ENCODE measurements around the gene AGBL3.
"Not testable (repeated sequence)": the region's sequence is repeated elsewhere in the genome, so short reads cannot be mapped to it uniquely, and the experiment has no call there.

AGBL3 gene

GRCh38 chr7:135076882-135077281 lies 90.6 kb downstream of the AGBL3 start:
- no peak for DNase-seq (ENCODE audit: low read depth)

GRCh38 chr7:135077642-135078041 lies 91.3 kb downstream of the AGBL3 start:
- DNase-seq (ENCODE audit: low read depth), result no peak

GRCh38 chr7:135078051-135078450 lies 91.7 kb downstream of the AGBL3 start:
- no peak for DNase-seq (ENCODE audit: low read depth)

- DNase-seq (ENCODE audit: low read depth), result no peak
These were observed 92.8 kb downstream of the AGBL3 start for GRCh38 chr7:135079068-135079467.

DNA sequence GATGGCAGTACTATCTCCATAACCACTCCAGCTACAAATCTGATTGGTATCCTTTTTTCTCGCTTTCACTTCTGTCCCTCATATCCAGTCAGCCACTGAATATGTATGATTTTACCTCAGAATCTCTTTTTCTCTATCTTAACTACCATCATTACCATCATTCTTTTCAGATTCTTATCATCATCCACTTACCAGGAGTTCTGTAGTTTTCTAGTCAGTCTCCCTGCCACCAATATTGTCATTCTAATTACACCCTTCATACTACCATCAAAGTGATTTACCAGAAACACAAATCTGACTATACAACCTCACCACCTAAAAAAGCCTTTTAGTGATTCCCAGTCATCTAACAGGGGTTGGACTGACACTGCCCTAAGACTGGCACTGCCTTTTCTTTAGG lies 96.7 kb downstream of the AGBL3 start:
- DNase-seq (ENCODE audit: low read depth), result no peak

DNA sequence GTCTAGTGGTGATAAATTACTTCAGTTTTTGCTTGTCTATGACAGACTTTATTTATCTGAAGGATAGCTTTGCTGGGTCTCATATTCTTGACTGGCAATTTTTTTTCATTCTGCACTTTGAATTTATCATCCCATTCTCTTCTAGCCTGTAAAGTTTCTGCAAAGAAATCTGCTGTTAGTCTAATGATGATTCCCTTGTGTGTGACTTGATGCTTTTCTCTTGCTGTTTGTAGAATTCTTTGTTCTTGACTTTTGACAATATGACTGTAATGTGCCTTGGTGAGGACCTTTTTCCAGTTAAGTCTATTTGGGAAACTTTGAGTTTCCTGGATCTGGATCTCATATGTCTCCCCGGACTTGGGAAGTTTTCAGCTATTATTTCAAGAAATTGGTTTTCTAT lies 102.3 kb downstream of the AGBL3 start:
- no peak for DNase-seq (ENCODE audit: low read depth)

DNA sequence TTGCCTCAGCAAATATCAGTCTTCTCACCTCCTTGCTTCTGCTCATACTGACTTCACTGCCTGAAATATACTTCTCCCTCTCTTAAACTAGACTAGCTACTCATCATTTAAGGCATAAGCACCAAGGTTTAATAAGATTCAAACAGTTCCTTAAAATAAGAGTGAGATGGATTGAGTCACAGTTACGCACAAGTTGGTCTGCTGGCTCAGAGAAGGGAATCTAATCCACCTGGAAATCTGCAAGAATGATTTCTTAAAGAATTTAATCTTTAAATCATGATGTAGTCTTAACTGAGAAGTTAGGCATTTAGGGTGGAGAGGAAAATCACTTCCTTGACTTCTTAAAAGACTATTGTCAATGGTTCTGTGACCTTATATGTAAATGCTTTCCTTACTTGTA lies 105.4 kb downstream of the AGBL3 start:
- DNase-seq (ENCODE audit: low read depth), result no peak

DNA sequence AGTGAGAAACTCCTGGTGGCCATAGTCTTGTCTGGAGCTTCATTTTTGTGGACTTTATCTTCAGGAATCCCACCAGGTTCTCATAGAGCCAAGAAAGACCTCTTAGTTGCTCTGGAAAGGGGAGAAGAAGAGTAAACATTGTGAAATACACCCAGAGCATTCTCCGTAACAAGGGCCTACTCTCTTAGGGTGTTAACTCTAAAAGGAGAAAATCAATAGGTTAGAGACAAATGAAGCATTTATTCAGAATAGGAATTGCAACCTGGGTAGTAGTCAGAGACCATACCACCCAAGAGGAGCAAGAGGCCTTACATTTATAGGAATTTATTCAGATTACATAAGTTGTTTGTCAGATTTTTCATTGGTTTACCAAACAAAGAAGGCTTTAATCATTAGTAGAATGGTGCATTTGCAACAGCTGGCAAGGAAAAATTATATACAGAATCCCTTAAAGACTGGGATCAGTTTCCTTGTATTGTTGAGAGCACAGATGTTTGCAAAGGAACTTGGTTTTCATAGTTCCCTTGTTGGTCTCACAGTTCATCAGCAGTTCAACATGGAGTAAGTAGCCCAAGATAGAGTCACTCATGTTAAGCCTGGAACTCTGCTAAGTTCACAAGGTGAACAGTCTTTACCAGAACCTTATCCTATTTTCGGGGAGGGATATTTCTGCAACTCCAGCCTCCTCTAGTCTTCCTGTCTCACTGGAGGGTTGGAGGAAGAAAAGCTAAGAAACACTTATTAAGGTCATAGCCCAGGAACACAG lies 108.3 kb downstream of the AGBL3 start:
- no peak for DNase-seq (ENCODE audit: low read depth)

GRCh38 chr7:135095450-135095849 lies 109.1 kb downstream of the AGBL3 start:
- DNase-seq (ENCODE audit: low read depth), result no peak

DNA sequence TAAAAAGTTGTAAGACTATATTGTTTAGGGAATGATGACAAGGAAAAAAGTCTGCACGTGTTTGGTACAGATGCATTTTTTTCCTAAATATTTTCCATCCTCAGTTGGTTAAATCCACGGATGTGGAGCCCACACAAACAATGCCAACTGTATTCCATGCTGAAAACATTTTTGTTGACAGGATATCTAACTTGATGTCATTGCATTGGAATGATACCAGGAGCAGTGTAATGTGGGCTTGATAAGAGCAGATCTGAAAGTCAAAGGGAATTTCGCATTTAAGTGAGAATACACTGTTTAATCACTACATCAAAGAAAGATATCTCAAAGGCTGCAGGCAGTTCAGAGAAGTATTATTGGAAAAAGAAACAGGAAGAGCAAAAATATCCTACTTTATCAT lies 112.1 kb downstream of the AGBL3 start:
- no peak for DNase-seq (ENCODE audit: low read depth)

DNA sequence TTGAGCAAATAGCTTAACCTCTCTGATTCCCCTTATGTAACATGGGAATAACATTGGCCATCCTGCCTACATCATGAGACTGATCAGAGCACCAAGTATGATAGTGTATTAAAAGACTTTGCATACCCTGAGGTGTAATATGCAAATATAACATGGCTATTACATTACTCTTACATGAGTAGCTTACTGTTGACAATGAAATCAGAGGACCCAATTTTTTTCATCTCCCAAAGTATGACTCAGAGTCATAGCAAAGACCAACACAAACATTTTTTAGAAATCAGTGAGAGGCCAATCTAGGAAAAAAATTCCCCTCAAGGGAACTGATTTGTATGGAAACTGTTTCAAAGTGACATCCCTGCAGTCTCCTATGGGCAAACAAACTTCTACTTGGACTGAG lies 114.5 kb downstream of the AGBL3 start:
- DNase-seq (ENCODE audit: low read depth), result no peak

DNA sequence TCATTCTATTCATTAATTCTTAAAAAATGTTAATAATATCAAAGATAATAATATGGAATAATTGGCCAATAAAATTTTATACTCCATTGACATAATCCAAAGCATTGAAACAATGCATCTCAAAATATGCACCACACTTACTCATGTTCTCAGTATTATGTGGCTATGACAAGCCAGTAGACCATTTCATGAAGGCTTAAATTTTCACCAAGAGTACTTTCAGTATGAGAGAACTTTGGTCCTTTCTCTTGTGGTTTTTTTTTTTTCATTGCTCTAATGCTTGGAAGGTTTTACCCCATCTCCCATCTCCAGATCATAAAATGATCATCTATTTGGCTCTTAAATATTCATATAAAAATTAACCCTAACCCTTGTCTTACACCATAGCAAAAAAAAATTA lies 116.1 kb downstream of the AGBL3 start:
- no peak for DNase-seq (ENCODE audit: low read depth)

DNA sequence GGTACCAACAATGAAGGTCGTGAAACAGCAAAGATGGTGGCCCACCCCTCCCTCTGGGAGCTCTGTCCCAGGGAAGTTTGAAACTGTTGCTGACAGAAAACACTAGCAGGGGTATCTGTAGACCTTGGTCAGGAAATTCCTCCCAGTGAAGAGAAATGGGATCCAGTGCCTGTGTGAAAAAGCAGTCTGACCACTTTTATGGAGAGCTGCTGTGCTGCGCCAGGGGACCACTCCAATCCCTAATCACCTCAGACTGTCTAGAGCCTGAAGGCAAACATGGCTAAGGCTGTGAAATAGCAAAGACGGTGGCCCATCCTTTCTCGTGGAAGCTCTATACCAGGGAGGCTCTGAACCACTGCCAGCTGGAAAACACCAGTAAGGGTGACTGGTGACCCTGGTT lies 123.3 kb downstream of the AGBL3 start:
- DNase-seq (ENCODE audit: low read depth), result no peak

GRCh38 chr7:135109976-135110375 lies 123.7 kb downstream of the AGBL3 start:
- no peak for DNase-seq (ENCODE audit: low read depth)

- no peak for DNase-seq (ENCODE audit: low read depth)
These were observed 125.1 kb downstream of the AGBL3 start for GRCh38 chr7:135111379-135111778.

DNA sequence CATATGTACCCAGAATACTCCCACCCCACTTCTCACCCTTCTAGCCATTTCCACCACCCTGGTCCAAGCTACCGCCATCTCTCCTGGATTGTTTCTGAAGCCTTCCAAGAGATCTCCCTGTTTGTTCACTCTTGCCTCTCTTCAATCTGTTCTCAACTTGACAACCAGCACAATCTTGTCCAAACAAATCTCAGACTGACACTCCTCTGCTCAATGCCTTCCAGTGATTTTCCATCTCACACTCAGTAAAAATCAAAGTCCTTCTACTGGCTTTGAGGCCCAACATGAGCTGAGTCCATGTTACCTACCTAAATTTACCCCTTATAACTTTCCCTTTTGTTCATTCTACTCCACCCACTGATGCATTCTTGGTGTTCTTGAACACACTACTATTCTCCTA lies 128.3 kb downstream of the AGBL3 start:
- DNase-seq (ENCODE audit: low read depth), result no peak

- DNase-seq (ENCODE audit: low read depth), result no peak
These were observed 130.8 kb downstream of the AGBL3 start for GRCh38 chr7:135117096-135117495.

DNA sequence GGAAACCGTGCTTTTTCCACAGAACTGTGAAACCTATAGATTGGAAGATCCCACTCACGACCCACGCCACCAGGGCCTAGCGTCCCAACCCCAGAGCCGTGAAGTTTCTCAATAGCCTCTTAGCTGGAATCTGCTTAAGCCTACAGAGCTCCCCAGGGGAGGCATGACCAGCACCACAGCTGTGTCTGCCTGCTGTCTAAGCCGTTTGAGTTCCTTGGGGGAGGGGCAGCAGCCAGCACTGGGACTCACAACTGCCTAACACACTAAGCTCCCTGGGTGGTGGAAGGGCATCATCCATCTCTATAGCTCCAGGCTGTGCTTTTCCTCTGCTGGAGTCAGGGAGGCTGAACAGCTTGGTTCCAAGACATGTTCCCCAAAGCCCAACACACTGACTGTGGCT lies 135.6 kb downstream of the AGBL3 start:
- no peak for DNase-seq (ENCODE audit: low read depth)

GRCh38 chr7:135124631-135125030 lies 138.3 kb downstream of the AGBL3 start:
- not testable (repeated sequence) for DNase-seq (ENCODE audit: low read depth)

GRCh38 chr7:135128931-135129330 lies 142.6 kb downstream of the AGBL3 start:
- DNase-seq (ENCODE audit: low read depth), result no peak

DNA sequence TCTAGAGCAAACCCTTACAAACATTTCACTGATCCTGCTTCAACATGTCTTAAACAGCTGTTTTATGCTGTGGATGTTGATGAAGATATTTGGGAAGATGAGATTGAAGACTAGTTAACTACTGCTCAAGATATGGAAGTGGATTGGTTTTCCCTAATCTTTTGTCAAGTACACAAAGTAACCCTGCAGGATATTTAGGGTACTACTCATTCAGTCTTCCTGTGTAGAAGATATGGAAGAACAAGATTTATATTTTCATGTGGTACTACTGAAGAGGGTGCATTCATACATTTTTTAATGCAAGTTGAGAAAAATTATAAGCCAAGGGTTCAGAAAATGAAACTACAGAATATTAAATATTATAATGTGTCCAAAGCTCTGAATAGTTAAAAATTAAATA lies 143.3 kb downstream of the AGBL3 start:
- no peak for DNase-seq (ENCODE audit: low read depth)

DNA sequence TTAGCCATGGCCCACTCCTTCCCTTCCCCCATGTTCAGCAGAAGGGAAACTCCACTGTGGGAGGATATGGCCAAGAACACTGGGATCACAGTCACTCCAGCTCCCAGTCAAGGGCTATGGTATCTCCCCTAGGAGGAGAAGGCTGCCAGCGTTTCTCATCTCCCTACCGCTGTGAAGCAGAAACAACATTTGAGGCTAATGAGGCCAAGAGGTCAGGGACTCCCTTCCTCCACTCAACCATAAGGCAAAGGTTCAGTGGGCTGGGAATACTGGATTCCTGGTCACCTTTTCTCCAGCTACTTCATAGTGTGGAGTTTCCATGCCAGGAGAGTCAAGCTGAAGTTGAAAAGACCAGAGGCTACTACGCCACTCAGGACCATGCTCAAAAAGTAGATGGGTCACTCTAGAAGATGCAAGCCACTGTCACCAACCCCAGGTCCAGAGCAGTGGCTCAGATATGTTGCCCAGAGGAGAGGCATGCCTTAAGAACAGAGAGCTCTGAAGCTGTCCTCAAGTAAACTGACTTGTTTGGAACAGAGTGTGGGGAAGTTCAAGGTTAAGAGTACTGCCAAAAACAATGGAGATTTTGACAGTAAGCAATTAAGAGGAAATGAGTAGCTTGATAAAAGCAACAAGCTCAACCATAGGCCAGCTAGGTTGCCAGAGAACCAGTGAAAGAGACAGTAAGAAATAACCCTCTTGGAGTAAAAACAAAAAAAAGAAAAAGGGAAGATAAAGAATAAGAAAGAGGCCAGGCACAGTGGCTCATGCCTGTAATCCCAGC lies 157.8 kb downstream of the AGBL3 start:
- no peak for DNase-seq (ENCODE audit: low read depth)

DNA sequence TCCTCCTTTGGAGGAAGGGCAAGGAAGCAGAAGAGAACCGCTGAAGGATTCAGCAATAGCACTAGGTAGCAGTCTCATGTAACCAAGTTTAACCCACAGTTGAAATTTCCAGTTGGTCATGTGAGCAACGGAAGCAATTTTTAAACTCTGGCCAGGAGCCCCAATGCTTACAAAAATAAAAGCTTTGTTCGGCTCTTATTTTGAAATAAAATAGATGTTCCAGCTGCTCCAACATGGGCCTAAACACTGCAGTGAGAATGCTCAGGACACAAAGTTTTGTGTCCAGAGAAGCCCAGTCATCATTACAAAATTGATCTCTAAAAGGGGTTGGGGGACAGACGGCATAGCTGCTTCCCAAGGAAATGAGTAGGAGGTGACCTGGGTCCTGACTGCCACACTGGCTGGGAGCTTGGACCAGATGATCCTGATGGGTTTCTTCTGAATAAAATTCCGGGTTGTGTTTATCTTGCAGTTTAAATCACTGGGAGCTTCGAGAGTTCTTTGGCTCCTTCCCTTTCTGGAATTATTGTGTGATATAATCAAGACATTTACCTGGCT lies 161.1 kb downstream of the AGBL3 start:
- no peak for DNase-seq (ENCODE audit: low read depth)

Measured in CMK (cell line).